HCT116 (cell line): ENCODE results near the gene NCF2. TPM values are rescaled to one million over a fixed set of nuclear protein-coding genes. Genes with fewer than 3 reads are reported as not detected.

Source experiments
- ATAC-seq: fragments of 200-7000 bp; cut with Tn5 transposase; 2 replicates; pipeline ENCODE4 v1.9.1; 2020; ENCODE audit warnings: mild to moderate bottlenecking, moderate library complexity
- BruUV-seq: library from RNA; stranded (reverse); fragments of 400-500 nt; replicated peaks from 2 replicates; lab custom pipeline; 2021; lab: Mats Ljungman, UMichigan
- CTCF ChIA-PET: fragments of 300-600 bp; sonication (Branson Sonifier 250); formaldehyde crosslinking; loops from one replicate; lab custom pipeline; 2021; ENCODE audit warnings: antibody characterized with exemption; lab: Charles Lee
- POLR2A ChIA-PET: fragments of 300-600, 350-600 bp; sonication (Branson Sonifier 250); formaldehyde crosslinking; loops from one replicate; lab custom pipeline; 2021; ENCODE audit warnings: antibody characterized with exemption; lab: Charles Lee
- RAD21 ChIA-PET, 2 experiments: fragments of 300-600 bp; sonication (Branson Sonifier 250); formaldehyde crosslinking; loops; one replicate each; lab custom pipeline; 2023; ENCODE audit warnings: low total read pairs in 2 of 2; ENCODE audit not compliant: uncharacterized antibody in 2 of 2, unreplicated experiment in 2 of 2, low non-redundant PET in 1 of 2; lab: Charles Lee
- DNase-seq: peaks from one replicate; pipeline ENCODE4 v3.0.0-alpha.2; 2010; ENCODE audit warnings: low read depth, low spot score
- H2AFZ ChIP-seq: fragments of 200-600 bp; shearing (Covaris generic), sonication (generic); 2 replicates; pipeline ENCODE4 v1.6.1; 2017; ENCODE audit warnings: low read depth, mixed run types, mixed read lengths, antibody characterized with exemption, low read length; ENCODE audit not compliant: poor library complexity, severe bottlenecking
- H3K27ac ChIP-seq: 2 replicates; pipeline ENCODE4 v1.5.1; 2012; ENCODE audit warnings: low read depth, low read length
- H3K27me3 ChIP-seq: fragments of 200-600 bp; sonication (generic); 2 replicates; pipeline ENCODE4 v1.6.1; 2016; ENCODE audit warnings: mixed run types, low read length, mixed read lengths; ENCODE audit not compliant: insufficient read depth
- H3K36me3 ChIP-seq, 2 experiments: fragments of 200-500 bp in 1 of 2; fragments of 200-600 bp in 1 of 2; sonication (Bioruptor generic) in 1 of 2; sonication (generic) in 1 of 2; 2 replicates each; pipeline versions ENCODE4 v1.5.1 to v1.6.1; 2014 to 2016; ENCODE audit warnings: low read length in 2 of 2, inconsistent platforms in 1 of 2, mixed read lengths in 1 of 2, mixed run types in 1 of 2; ENCODE audit not compliant: insufficient read depth in 2 of 2, control insufficient read depth in 1 of 2
- H3K4me1 ChIP-seq, 2 experiments: fragments of 200-600 bp in 1 of 2; sonication (generic) in 1 of 2; 2 replicates each; pipeline versions ENCODE4 v1.5.1 to v1.6.1; 2012 to 2017; ENCODE audit warnings: low read length in 2 of 2, inconsistent platforms in 1 of 2, mild to moderate bottlenecking in 1 of 2, mixed read lengths in 1 of 2, mixed run types in 1 of 2, moderate library complexity in 1 of 2; ENCODE audit not compliant: insufficient read depth in 2 of 2, control insufficient read depth in 1 of 2
- H3K4me2 ChIP-seq: fragments of 200-600 bp; sonication (generic); 2 replicates; pipeline ENCODE4 v1.6.1; 2017; ENCODE audit warnings: mixed run types, low read length, mixed read lengths
- H3K4me3 ChIP-seq, 2 experiments: fragments of 200-600 bp in 1 of 2; sonication (generic) in 1 of 2; replicated peaks in 1 of 2; 2 replicates each; pipeline ENCODE4 v1.5.1; 2011 to 2016; ENCODE audit warnings: low read length in 2 of 2, control low read depth in 1 of 2, low read depth in 1 of 2, mild to moderate bottlenecking in 1 of 2, mixed read lengths in 1 of 2, mixed run types in 1 of 2
- H3K79me2 ChIP-seq: fragments of 200-600 bp; sonication (generic); 2 replicates; pipeline ENCODE4 v1.6.1; 2017; ENCODE audit warnings: mild to moderate bottlenecking, mixed run types, low read length, moderate library complexity, mixed read lengths; ENCODE audit not compliant: insufficient read depth
- H3K9ac ChIP-seq: fragments of 200-600 bp; sonication (generic); 2 replicates; pipeline ENCODE4 v1.6.1; 2016; ENCODE audit warnings: low read length, mixed read lengths
- H3K9me2 ChIP-seq: fragments of 200-600 bp; sonication (generic), shearing (Covaris generic); 2 replicates; pipeline ENCODE4 v1.6.1; 2017; ENCODE audit warnings: mixed run types, mild to moderate bottlenecking, moderate library complexity; ENCODE audit not compliant: insufficient read depth
- H3K9me3 ChIP-seq, 2 experiments: fragments of 200-500 bp in 1 of 2; fragments of 200-600 bp in 1 of 2; sonication (Bioruptor generic) in 1 of 2; sonication (generic) in 1 of 2; 2 replicates each; pipeline ENCODE4 v1.6.1; 2014 to 2017; ENCODE audit warnings: low read length in 2 of 2, mixed read lengths in 2 of 2, inconsistent platforms in 1 of 2, low read depth in 1 of 2, mild to moderate bottlenecking in 1 of 2, mixed run types in 1 of 2, moderate library complexity in 1 of 2; ENCODE audit not compliant: control insufficient read depth in 1 of 2, insufficient read depth in 1 of 2
- H4K20me1 ChIP-seq: fragments of 200-600 bp; sonication (generic), shearing (Covaris generic); 2 replicates; pipeline ENCODE4 v1.6.1; 2017; ENCODE audit warnings: mixed run types, mild to moderate bottlenecking, moderate library complexity; ENCODE audit not compliant: insufficient read depth
- POLR2A ChIP-seq: IDR thresholded peaks from 2 replicates; pipeline ENCODE4 v1.7.0; 2011; ENCODE audit warnings: borderline replicate concordance; ENCODE audit not compliant: insufficient read depth, insufficient read length; ENCODE audit errors: extremely low read depth
- ZNF274 ChIP-seq: fragments of 200-500 bp; sonication (Bioruptor generic); IDR thresholded peaks from 2 replicates; pipeline ENCODE4 v1.6.1; 2014; ENCODE audit warnings: mild to moderate bottlenecking, low read depth, low read length, inconsistent platforms
- intact Hi-C: fragments of 100-400 bp; cut with micrococcal nuclease; formaldehyde crosslinking; loops from 2 replicates; pipeline ENCODE4 v1.10.0; 2022
- total RNA-seq: library from RNA; stranded (reverse); gene quantifications from one replicate; pipeline ENCODE4 v1.2.1, GENCODE V29; 2021; ENCODE audit not compliant: unreplicated experiment
- TF ChIP-seq, protein P1 (sequence below), 3 experiments: fragments of 200-600 bp in 1 of 3; sonication (generic) in 1 of 3; IDR thresholded peaks in 2 of 3; conservative IDR thresholded peaks in 1 of 3; 2 replicates each; pipeline ENCODE4 v1.5.1; 2012 to 2017; ENCODE audit warnings: low read depth in 2 of 3, low read length in 2 of 3, antibody characterized with exemption in 1 of 3, borderline replicate concordance in 1 of 3, control low read depth in 1 of 3, mild to moderate bottlenecking in 1 of 3, mixed read lengths in 1 of 3, mixed run types in 1 of 3, moderate library complexity in 1 of 3; ENCODE audit not compliant: insufficient read depth in 1 of 3
- TF ChIP-seq, protein P2 (sequence below): IDR thresholded peaks from 2 replicates; pipeline ENCODE4 v1.6.1; 2012; ENCODE audit warnings: low read depth

Gene NCF2
- total RNA-seq, 1 experiment from 2014 or later = 0.25 TPM

- DNase-seq = no peak
- H3K36me3 ChIP-seq = no peaks in the 10 kb centered on the region
- H3K9ac ChIP-seq = no peak overlapping the region
- H3K27me3 ChIP-seq = no peaks in the 10 kb centered on the region
- no peaks in the 10 kb centered on the region for H3K79me2 ChIP-seq
- RAD21 ChIA-PET = no interaction called here
- no peaks in the 10 kb centered on the region for H3K9me2 ChIP-seq
- ATAC-seq = no peak
- CTCF ChIA-PET = no interaction called here
- no peak overlapping the region for H3K27ac ChIP-seq
- H3K9me3 ChIP-seq = no peaks in the 10 kb centered on the region
- H3K4me2 ChIP-seq = no peak overlapping the region
- peaks cover 0 to 3% of the 10 kb centered on the region in 2 experiments; a peak in 1 of 4 replicates for H3K4me1 ChIP-seq
- no peaks in the 10 kb centered on the region for H4K20me1 ChIP-seq
- no peak overlapping the region for H2AFZ ChIP-seq
- POLR2A ChIA-PET = no interaction called here
- no TSS peak for BruUV-seq
- no peak overlapping the region for H3K4me3 ChIP-seq
- TF ChIP-seq, protein P1, sequence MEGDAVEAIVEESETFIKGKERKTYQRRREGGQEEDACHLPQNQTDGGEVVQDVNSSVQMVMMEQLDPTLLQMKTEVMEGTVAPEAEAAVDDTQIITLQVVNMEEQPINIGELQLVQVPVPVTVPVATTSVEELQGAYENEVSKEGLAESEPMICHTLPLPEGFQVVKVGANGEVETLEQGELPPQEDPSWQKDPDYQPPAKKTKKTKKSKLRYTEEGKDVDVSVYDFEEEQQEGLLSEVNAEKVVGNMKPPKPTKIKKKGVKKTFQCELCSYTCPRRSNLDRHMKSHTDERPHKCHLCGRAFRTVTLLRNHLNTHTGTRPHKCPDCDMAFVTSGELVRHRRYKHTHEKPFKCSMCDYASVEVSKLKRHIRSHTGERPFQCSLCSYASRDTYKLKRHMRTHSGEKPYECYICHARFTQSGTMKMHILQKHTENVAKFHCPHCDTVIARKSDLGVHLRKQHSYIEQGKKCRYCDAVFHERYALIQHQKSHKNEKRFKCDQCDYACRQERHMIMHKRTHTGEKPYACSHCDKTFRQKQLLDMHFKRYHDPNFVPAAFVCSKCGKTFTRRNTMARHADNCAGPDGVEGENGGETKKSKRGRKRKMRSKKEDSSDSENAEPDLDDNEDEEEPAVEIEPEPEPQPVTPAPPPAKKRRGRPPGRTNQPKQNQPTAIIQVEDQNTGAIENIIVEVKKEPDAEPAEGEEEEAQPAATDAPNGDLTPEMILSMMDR (IDR thresholded peaks at IDR 0.05 in 2 of 3, conservative IDR thresholded peaks at IDR 0.05 in 1 of 3; ENCODE audit: borderline replicate concordance in 1 of 3, insufficient read depth in 1 of 3, low read depth in 2 of 3, low read length in 2 of 3) = no peak
- no peak for TF ChIP-seq ZNF274
- TF ChIP-seq, protein P2, sequence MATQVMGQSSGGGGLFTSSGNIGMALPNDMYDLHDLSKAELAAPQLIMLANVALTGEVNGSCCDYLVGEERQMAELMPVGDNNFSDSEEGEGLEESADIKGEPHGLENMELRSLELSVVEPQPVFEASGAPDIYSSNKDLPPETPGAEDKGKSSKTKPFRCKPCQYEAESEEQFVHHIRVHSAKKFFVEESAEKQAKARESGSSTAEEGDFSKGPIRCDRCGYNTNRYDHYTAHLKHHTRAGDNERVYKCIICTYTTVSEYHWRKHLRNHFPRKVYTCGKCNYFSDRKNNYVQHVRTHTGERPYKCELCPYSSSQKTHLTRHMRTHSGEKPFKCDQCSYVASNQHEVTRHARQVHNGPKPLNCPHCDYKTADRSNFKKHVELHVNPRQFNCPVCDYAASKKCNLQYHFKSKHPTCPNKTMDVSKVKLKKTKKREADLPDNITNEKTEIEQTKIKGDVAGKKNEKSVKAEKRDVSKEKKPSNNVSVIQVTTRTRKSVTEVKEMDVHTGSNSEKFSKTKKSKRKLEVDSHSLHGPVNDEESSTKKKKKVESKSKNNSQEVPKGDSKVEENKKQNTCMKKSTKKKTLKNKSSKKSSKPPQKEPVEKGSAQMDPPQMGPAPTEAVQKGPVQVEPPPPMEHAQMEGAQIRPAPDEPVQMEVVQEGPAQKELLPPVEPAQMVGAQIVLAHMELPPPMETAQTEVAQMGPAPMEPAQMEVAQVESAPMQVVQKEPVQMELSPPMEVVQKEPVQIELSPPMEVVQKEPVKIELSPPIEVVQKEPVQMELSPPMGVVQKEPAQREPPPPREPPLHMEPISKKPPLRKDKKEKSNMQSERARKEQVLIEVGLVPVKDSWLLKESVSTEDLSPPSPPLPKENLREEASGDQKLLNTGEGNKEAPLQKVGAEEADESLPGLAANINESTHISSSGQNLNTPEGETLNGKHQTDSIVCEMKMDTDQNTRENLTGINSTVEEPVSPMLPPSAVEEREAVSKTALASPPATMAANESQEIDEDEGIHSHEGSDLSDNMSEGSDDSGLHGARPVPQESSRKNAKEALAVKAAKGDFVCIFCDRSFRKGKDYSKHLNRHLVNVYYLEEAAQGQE = no peak
- no peak for TF ChIP-seq POLR2A
- intact Hi-C loops = no loop called here
These were observed 14.0 kb upstream of the NCF2 start for GRCh38 chr1:183604038-183604808.
